Measurements from ENCODE around the gene SLC12A3.

Gene SLC12A3

DNA sequence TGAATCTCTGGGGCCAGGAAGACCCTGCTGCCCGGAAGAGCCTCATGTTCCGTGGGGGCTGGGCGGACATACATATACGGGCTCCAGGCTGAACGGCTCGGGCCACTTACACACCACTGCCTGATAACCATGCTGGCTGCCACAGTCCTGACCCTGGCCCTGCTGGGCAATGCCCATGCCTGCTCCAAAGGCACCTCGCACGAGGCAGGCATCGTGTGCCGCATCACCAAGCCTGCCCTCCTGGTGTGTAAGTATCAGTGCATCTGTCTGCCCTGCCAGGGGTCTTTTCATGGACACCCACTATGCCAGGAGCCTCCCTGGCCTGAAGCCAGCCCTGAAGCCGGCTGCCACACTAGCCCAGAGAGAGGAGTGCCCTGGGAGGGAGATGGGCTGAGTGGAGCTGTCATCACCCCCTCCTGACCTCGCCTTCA, 96.9 kb downstream of the SLC12A3 start, which contains the start of gene CETP:
Gene CETP (plus strand): TSS at position 100 of the 431 bp plus-strand sequence. CDS start 30 bp downstream, at position 130.
- Histone ChIP-seq H3K4me1 (peaks cover 30 to 76% (median 58%) of the 10 kb centered on the region in 10 experiments), H3K27ac (peak within 1 kb of the TSS in 7 of 11 experiments; percentile 36 to 84 (median 50); a peak in 14 of 22 replicates), H3K4me2 (peak within 1 kb of the TSS; percentile 2 to 66 (median 43); a peak in 19 of 22 replicates), H3K9ac (peak within 1 kb of the TSS in 4 of 11 experiments; percentile 8 to 21 (median 18); a peak in 1 of 22 replicates), H3K9me3 (replicated peaks in 1 of 11) (no peaks in the 10 kb centered on the region), H3K4me3 (no peak within 1 kb of the TSS), H3K27me3 (no peaks in the 10 kb centered on the region), H3K36me3 (no peaks in the 10 kb centered on the region), H4K20me1 (no peaks in the 10 kb centered on the region)
- TF ChIP-seq Cebpa-rat (IDR thresholded peaks at IDR 0.05), result no peak

GRCh38 chr16:56964243-56965148, 99.5 kb downstream of the SLC12A3 start:
- Histone ChIP-seq H3K36me3 (no peaks in the 10 kb centered on the region), H3K9ac (peak overlapping the region in 8 of 11 experiments; percentile 41 to 73 (median 60); a peak in 14 of 22 replicates), H3K9me3 (replicated peaks in 1 of 11) (no peaks in the 10 kb centered on the region), H3K4me1 (peaks cover 36 to 82% (median 63%) of the 10 kb centered on the region in 10 experiments), H3K4me3 (no peak overlapping the region), H3K27me3 (no peaks in the 10 kb centered on the region), H3K4me2 (peak overlapping the region; percentile 54 to 84 (median 75)), H3K27ac (peak overlapping the region in 9 of 11 experiments; percentile 75 to 84 (median 80); a peak in 18 of 22 replicates), H4K20me1 (no peaks in the 10 kb centered on the region)
- TF ChIP-seq Cebpa-rat (IDR thresholded peaks at IDR 0.05), result peak in 3 of 11 experiments; percentile 14 to 54 (median 30); a peak in 4 of 22 replicates

Measured in BLaER1 treated with 17β-estradiol and CSF1 and Interleukin-3, amounts not matched to agents 10 nM and 100 nM (cell line).